ENCODE data around the gene ANKHD1.

GRCh38 chr5:140513124-140513523 lies 111.5 kb downstream of the ANKHD1 start:
- TF ChIP-seq CTCF (IDR thresholded peaks at IDR 0.05) (no peak), EP300 (IDR thresholded peaks at IDR 0.05; ENCODE audit: low read depth) (no peak)

Data from transverse colon (tissue), 3 donors.